Effector CD8-positive, alpha-beta T cell (primary cell): ENCODE measurements around the gene ALG12.

Source experiments
- DNase-seq: peaks from one replicate; lab custom pipeline; 2025; lab: John Stamatoyannopoulos, UW

The ALG12 gene

DNA sequence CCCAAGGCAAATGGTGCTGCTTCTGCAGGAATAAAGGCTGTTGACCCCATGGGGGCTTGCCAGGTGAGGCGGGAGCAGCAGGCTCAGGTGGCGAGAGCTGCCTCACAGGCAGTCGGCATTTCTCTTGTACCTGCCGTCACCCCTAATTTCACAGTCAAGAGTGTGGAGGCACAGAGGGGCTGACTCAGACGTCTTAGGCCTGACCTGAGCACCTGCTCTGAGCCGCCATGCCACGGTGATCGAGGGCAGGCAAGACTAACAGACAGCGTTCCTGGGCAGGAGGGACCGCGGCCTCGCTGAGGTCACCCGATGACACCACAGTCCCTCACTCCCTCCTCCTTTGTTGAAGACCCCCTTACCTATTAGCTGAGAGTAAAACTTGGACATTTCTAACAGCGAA, 5.2 kb downstream of the ALG12 start:
- no peak for DNase-seq

DNA sequence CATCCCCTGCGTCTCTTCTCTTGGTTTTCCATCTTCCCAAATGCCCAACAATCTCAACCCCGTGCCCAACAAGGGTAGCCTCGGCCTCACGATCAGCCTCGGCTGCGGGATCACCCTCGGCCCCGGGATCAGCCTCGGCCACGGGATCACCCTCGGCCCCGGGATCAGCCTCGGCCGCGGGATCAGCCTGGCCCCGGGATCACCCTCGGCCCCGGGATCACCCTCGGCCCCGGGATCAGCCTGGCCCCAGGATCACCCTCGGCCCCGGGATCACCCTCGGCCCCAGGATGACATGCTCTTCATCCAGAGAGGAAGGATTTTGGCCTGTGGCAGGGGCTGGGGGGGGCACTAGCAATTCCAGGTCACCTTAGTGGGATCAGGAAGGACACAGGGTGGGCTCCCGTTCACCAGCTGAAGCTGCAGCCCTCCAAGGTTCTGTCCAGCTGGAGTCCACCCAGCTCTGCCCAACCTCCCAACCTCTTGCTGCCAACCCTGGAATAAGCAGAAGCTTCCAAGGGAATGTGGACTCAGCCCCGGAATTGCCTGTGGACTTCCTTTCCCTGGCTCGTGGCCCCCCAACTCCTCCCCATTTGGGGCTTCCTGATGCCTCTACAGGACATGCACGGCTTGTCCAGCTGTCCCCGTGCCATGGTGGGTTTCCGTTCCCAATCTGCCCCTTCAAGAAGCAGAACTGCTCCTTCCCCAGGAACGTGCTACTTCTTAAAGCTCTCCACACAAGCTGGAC, 6.2 kb downstream of the ALG12 start:
- DNase-seq = no peak

DNA sequence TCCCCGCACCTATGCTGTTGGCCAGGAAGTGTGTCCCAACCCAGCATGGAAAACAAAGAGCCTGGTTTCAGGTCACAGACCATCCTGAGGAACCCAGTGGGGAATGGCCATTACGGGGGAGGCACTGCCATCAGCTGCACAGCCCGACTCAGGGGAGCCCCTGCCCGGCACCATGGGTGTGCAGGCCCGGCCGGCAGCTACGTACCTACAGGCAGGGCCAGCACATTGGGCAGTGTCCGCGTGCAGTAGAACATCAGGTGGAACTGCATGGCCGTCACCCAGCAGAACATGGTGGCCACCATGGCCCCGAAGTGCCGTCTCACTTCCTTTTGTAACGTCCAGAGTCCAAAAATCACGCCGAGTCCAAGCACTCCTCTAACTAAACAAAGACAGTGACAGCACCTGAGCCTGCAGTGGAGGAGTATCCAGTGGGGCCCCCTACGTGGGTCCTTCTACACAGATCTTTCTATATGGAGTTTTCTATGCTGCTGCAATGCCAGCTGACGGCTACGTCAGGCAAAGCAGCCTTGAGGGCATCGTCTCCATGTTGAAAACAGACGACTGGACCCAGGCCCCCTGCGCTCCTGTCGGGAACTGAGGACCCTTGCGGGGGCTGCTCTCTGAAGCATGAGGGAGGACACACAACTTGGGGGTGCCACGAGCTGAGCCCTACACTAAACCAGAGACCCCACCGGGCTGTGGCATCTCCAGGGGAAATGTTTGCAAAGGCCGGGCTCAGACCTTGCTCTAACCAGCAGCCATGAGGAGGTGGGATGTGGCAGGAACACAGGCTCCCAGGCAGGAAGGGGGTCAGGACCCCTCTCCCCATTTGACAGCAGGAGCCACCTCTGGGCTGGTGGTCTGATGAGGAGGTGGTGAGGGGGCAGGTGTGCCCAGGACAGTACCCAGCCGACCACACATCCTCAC, 7.7 kb downstream of the ALG12 start:
- DNase-seq = no peak

DNA sequence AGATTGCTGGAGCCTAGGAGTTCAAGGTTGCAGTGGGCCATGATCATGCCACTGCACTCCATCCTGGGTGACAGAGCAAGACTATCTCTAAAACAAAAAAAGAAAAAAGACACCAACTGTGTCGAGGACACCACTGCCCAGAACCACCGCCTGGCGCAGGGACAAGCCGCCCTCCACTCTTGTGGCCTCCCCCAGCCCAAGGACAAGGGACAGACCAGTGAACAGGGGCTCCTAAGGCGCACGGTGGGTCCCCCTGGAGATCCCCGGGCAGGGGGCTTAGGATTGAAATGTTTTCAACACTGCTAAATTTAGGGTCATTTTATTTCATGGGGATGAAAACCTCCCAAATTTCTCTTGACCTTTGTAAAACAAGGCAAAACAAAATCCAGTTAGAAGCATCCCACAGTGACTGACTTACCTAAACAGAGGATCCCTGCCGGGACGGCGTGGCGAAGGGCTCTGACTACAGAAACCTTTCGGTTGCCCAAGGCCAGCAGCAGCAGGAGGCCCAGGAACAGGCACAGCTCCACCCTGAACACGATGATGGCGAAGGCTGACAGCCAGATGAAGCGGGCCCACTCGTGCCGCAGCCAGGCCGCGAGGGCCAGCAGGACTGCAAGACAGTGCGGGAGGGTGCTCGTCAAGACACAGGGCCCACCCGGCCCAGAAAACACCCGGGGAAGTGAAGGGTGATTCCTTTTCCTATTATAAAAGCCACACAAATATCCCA, 8.6 kb downstream of the ALG12 start:
- no peak for DNase-seq

DNA sequence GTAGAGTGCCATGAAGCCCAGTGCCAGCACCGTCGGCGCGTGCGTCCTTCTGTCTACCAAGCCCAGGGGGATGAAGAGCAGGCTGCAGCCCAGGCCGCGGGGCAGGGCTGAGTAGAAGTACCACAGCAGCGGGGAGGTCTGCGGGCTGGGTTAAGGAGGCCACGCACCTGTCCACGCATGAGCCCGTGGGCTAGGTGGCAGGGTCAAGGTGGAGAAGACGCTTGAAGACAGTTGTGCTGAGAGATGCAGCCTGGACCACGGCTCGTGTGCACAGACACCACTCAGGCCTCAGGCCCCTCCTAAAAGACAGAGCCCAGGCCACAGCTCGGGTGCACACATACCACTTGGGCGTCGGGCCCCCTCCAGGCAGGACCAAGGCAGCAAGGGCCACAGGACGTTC, 10.4 kb downstream of the ALG12 start:
- no peak for DNase-seq

DNA sequence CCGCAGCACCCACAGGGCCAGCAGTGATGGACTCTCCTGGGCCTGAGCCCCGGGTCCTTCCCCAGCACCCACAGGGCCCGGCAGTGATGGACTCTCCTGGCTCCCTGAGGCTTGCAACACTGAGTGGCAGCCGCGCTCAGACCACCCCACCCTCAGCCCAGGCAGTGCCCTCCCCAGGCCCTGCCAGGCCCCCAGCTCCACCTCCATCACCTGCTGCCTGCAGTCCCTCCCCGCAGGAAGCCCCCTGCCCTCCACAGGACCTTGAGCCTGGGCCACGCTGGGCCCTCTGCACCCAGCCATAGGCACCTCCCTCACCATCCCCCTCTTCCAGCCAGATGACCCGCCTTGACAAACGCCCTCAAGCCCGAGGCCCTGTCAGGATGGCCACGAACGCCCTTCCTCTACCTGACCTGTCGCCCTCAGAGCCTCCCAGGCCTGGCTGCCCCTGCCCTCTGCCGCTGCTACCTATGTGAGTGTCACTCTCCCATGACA, 11.4 kb downstream of the ALG12 start:
- DNase-seq = no peak

DNA sequence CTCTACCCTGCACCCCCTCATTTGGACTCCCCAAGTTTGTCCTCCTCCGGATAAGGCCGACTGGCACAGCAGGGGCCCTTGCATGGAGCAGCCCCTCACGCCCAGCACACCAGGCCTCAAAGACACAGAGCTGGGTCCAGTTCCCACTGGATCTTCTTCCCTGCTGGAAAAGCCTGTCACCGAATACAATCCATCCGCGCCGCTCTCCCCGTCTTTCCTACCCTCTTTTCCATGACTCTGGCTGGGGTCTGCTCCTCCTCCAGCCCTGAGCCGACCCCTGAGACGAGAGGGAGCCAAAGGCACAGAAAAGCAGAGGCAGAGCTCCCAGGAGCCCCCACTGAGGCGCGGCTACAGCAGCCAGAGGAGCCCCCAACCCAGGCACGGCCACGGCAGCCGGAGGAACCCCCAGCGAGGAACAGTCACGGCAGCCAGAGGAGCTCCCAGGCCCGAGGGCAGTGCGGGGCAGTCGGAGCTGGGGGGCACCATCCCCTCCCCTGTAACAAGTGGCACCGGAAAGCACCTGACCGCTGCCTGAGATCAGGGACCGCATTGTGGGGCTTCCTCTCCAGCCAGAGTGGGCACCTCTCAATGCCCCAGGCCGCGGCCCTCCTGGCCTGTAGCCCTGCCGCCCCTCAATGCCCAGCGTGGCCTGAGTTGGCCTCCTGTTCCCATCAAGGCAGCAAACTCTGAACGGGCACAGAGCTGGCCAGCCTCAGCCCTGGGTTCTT, 12.0 kb downstream of the ALG12 start:
- no peak for DNase-seq

DNA sequence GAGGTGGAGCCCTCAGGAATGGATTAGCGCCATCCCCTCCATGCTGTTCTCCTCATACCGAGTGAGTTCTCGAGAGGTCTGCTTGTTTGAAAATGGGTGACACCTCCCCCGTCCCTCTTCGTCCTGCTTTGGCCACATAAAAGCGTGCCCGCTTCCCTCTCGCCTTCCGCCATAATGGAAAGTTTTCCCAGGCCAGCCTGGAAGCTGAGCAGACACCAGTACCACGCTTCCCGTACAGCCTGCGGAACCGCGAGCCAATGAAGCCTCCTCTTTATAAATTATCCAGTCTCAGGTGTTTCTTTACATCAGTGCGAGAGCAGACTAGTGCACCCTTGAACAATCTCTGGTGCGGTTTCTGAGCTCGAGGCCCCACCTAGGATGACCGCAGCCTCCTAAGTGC, 12.8 kb downstream of the ALG12 start:
- DNase-seq = no peak

DNA sequence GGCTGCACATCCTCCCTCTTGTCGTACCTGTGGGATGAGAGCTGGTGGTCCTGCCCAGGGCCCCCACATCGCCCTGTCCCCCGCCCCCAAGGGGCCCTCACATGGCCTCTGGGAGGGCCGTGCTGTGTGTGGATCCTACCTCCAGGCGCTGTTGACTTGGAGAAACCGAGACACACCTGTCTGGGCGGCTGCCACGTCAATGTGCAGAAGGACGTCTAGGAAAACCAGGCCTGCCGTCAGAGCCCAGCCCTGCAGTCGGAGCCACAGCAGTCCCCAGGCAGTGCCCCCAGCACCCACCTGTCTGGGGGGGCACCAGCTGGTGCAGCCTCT, 14.2 kb downstream of the ALG12 start:
- DNase-seq = no peak

DNA sequence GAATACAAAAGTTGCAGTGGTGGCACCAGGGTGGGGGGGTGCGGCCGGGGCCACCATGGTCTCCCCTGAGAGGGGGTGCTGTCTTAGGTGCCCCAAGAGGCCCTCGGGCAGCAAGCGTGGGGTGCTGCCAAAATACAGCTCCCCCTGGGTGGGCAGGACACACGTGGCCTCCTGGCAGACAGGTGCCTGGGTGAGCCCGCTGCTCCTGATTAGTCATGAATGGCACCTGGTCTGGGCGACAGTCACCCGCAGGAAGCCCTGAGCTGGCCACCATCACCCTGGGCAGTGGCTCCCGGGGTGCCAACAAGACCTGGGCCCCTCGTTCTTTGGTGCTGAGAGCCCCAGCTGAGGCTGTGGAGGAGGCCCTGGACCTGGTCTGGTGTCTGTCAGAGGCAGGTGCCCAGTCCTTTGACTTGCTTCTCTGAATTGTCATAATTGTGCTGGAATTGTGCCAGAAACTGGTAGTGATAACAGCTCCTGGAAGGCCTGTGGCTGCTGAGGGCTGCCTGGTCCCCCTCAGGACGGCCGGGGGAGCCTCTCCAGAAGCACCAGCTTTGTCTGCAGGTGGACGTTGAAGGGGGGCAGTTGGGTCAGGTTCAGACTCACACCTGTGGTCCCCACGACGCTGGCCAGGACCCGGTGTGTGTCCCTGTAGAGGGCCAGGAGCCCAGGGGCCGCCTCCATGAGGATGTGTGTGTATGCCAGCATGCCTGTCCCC, 14.8 kb downstream of the ALG12 start:
- DNase-seq = no peak

DNA sequence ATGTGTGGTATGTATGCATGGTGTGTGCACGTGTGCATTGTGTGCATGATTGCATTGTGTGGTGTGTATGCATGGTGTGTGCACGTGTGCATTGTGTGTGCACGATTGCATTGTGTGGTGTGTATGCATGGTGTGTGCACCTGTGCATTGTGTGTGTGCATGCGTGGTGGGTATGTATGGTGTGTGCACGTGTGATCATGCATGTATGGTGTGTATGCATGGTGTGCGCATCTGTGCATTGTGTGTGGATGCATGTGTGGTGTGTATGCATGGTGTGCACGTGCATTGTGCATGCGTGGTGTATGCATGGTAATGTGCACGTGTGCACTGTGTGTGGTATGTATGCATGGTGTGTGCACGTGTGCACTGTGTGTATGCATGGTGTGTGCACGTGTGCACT, 16.8 kb downstream of the ALG12 start:
- DNase-seq = no peak

DNA sequence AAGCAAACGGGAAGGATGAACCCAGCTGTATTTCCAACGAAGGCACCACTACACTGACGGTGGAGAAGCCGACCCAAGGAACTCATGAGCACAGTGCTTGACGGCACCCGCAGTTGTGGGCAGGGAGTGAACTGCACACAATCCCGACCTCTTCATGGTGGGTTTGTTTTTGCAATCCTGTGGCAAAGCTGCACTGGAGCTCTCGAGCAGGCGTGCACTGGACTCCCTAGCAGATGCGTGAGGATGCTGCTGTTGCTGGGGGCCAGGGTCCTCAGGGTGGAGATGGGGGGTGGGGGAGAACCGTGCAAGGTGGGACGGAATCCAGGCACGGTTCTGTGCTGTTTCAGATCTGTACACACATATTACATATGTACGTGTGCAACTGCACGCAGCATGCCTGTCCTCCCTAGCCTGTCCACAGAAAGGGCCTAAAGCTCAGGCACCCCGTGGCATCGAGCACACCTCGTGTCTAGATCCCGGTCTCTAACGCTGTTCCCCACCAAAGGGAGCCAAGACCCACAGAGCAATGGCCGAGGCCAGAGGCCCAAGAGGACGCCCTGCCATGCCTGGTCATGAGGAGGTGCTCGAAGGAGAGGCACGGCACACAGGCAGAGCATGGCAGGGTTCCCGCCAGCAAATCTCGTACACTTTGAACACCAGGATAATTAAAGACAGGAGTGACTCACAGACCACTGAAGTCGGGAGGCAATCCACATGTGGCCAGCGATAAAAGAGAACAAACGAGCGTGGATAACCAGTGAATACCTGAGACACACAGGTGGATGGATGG, 17.6 kb downstream of the ALG12 start:
- DNase-seq = no peak

DNA sequence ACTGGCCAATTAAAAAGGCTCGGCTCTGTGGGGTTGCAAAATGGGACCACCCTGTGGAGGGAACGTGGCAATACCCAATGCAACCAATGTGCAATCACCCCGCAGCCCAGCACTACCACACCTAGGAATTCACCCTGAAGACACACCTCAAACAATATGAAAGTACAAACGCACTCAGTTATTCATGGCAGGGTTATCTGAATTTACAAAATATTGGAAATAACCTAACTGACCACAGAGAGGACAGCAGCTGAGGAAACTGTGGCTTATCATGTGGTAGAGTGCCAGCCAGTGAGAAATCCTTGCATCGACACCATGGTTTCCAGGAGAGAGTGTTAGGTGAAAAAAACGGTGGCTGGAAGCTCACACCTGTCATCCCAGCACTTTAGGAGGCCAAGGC, 18.7 kb downstream of the ALG12 start:
- no peak for DNase-seq

DNA sequence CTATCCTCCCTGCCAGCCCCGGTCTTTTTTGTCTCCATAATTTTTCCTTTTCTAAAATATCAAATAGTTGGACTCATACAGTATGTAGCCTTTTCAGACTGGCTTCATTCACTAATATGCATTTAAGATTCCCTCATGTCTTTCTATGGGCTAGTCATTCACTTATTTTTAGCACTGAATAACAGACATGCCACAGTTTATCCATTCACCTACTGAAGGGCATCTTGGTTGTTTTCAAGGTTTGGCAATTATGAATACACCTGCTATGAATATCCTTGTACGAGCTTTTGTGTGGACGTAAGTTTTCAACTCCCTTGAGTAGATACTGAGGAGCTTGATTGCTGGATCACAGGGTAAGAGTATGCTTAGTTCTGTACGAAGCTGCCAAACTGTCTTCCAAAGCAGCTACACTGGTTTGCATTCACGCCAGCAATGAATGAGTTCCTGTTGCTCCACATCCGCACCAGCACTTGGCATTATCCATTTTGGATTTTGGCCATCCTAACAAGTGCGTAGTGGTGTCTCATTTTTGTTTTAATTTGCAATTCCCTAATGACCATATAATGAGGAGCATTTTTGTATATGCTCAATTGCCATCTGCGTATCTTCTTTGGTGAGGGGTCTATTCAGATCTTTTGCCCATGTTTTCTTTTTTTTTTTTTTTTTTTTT, 21.1 kb downstream of the ALG12 start:
- no peak for DNase-seq

DNA sequence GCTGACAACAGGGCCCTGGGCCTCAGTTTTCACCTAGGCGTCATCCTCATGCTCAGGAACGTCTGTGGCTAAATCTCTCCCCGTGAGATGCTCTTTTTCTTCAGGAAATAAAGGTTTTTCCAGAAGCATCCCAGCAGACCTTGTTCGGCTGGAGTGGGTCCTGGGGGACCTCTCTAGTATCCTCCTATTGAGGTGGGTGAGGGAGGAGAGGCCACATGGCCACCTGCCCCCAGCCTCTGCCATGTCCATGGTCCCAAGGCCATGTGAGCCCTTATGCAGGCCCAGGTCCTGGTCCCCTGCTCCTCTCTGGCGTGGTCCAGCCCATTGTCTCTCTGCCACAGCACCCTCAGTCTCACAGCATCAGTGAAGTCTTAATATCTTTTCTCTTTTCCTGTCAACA, 22.0 kb downstream of the ALG12 start:
- DNase-seq = no peak

DNA sequence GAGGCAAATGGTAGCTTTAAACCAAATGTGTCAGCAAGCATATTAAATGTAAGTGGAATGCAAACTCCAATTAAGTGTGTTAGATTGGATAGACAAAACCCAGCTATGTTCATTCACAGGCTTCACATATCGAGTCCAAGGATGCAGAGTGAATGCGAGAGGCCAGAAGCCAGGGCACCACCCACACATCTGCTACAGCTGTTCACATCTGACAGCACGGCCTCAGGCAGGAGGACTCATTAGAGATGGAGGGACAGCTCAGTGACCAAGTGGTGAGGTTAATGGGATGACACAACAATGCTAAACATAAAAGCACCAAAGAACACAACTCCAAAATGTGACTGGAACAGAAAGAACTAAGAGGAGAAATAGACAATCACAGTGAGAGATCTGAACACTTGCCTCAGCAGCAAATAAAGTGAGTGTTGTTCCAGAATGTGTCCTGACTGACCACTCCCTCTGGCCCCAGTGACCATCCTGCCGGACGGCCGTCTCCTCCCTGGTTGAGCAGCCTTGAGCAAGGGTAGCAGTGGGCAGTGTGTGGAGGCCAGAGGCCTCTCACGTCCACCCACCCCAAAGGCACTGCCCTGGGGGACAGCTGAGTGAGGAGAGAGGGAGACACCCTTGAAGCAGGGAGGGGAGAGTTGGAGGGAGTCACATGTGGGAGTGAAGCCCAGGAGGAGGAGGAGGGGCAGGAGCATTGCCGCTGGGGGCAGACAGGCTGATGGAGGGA, 23.8 kb downstream of the ALG12 start:
- DNase-seq = no peak

DNA sequence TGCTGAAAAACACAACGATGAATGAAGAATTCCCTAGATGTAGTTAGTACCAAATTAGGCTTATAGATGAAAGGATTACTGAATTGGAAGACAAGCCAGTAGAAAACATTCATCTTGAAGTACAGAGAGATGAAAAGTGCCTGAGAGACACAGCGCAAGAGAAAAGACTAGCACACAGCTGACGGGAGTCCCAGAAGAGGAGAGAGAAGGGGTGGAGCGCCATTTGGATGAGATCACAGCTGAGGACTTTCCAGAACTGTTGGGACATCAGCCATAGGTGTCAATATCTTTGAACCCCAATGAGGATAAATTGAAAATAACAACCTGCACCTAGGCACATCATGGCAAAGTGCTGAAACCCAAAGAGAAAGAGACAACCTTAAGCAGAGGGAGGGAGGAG, 25.2 kb downstream of the ALG12 start:
- DNase-seq = no peak

DNA sequence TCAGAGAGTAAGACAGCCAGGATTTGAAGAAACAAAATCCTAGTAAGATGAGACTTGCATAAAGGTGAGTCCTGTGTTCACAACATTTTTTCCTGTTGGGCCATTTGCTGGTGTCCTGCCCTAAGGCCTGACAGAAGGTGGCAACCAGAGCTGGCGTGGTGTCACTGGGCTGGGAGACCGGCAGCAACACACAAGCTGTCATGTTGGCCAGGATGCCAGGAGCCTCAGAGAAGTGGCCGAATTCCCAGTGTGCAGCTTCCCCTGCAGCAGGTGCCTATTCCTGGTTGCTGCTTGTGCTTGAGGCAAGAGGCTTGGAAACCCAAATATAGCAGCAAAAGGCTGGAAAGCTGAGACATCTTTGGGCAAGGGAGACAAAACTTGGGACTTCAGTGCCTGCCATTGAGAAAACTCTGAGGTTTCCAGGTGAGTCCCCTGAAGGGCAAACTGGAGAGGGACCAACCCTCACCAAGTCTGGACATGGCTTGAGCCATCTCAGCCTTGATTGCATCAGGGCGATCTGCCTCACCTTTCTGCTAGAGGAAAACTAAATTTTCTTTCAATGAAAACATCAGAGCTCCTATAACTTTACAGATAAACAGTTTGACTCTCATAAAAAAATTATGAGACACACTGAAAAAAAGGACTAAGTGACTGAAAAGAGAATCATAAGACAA, 25.9 kb downstream of the ALG12 start:
- no peak for DNase-seq

DNA sequence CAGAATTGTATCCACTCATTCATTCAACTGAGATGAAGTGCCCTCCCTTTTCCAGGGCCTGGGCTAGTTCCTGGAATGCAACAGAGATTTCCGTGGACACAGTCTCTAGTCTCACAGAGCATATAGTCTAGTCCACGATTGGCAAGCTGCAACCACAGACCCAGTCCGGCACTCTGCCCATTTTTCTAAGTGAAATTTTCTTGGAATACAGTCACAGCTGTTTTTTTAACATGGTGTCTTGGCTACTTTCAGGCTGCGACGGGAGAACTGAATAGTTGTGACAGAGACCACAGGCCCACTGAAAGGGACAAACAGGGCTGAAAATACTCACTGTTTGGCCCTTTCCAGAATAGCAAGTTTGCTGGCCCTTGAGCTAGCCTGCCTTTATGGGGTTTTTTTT, 29.2 kb downstream of the ALG12 start:
- no peak for DNase-seq
